Right cardiac atrium (tissue), 5 donors: ENCODE data around the gene KRTAP22-1. TPM values are rescaled to one million over a fixed set of nuclear protein-coding genes. Genes with fewer than 3 reads are reported as not detected.

Experiments used
- ATAC-seq, 2 donors: fragments of 200-7000 bp; cut with Tn5 transposase; one replicate each; pipeline versions ENCODE4 v1.8.0 to v1.9.1; 2020; ENCODE audit warnings: moderate library complexity in 2 of 2, mild to moderate bottlenecking in 1 of 2
- DNase-seq, 3 donors: peaks; one replicate each; pipeline ENCODE4 v3.0.0-alpha.2; 2020
- H3K27ac ChIP-seq: one replicate; pipeline ENCODE4 v1.5.1; 2013; ENCODE audit warnings: mild to moderate bottlenecking, low read length, control low read depth, moderate library complexity
- H3K27me3 ChIP-seq: one replicate; pipeline ENCODE4 v1.6.1; 2013; ENCODE audit not compliant: control insufficient read depth, insufficient read depth
- H3K4me1 ChIP-seq: one replicate; pipeline ENCODE4 v1.6.1; 2013; ENCODE audit warnings: low read length; ENCODE audit not compliant: control insufficient read depth, insufficient read depth
- H3K4me3 ChIP-seq: one replicate; pipeline ENCODE4 v1.5.1; 2013; ENCODE audit warnings: low read length, control low read depth
- H3K9me3 ChIP-seq: one replicate; pipeline ENCODE4 v1.6.1; 2013; ENCODE audit warnings: low read length; ENCODE audit not compliant: control insufficient read depth
- whole genome bisulfite sequencing: extraction: QIAGEN DNeasy Blood & Tissue Kit; methylation state at CpG from one replicate; pipeline ENCODE4 v1.1.7; 2013; 5-methylcytosine and 5-hydroxymethylcytosine counted together
- intact Hi-C, 4 donors: fragments of 100-400 bp; cut with DNase I; formaldehyde crosslinking; loops; one replicate each; pipeline versions ENCODE4 v1.11.0 to v1.14.0; 2022 to 2023
- polyA plus RNA-seq: library from polyadenylated mRNA; stranded (reverse); fragments of 200-250 nt; gene quantifications from one replicate; pipeline ENCODE4 v1.2.3, GENCODE V29; 2013
- total RNA-seq, 4 donors: library from RNA; stranded (reverse); fragmentation: NEBNext Ultra II Directional; extraction: Animal tissue kit (Norgen Biotek cat#: 25700); gene quantifications; one replicate each; pipeline ENCODE4 v1.2.1, GENCODE V29; 2021
- donor health status: healthy with polysubstance abuse.
- donor health status: DM: no; HTN: yes; CAD: no.
- donor health status: DM: no; HTN: no; CAD: no.
- donor health status: DM: no; HTN: yes; CAD: no; lungs with severe emphysema.
- donor health status: DM: yes; HTN: yes; CAD: no.

Gene KRTAP22-1
- total and polyA plus RNA-seq, 5 donors, result not detected

- no peak for ATAC-seq
Observed at GRCh38 chr21:30590297-30590696, 10.6 kb upstream of the KRTAP22-1 start, which contains the start of gene KRTAP22-2. KRTAP22-2 (minus strand) TSS chr21:30590397.

GRCh38 chr21:30592140-30592539, 8.7 kb upstream of the KRTAP22-1 start, which contains the start of gene KRTAP6-3:
KRTAP6-3 (plus strand) TSS chr21:30592440; CDS start chr21:30592446, 6 bp downstream.
- intact Hi-C loops, result no loop called here
- ATAC-seq (no peak), DNase-seq (no peak)
- Histone ChIP-seq H3K4me1 (no peaks in the 10 kb centered on the region), H3K27ac (no peak within 1 kb of the TSS), H3K4me3 (no peak within 1 kb of the TSS), H3K27me3 (no peaks in the 10 kb centered on the region), H3K9me3 (no peaks in the 10 kb centered on the region)
- 90% methylated on average over 4 of the region's 4 CpGs for WGBS

More at GRCh38 chr21:30590297-30590696, 10.6 kb upstream of the KRTAP22-1 start, which contains the start of gene KRTAP22-2:
- no peak within 1 kb of the TSS for H3K4me3 ChIP-seq
- no peaks in the 10 kb centered on the region for H3K27me3 ChIP-seq
- DNase-seq, result no peak
- H3K4me1 ChIP-seq, result no peaks in the 10 kb centered on the region
- intact Hi-C loops, result no loop called here
- H3K9me3 ChIP-seq, result no peaks in the 10 kb centered on the region
- no peak within 1 kb of the TSS for H3K27ac ChIP-seq

- WGBS, result 93% methylated on average over 6 of the region's 6 CpGs
- H3K4me1 ChIP-seq, result no peaks in the 10 kb centered on the region
Observed at GRCh38 chr21:30598802-30599201, 2.1 kb upstream of the KRTAP22-1 start, which contains the start of gene KRTAP6-2. KRTAP6-2 (minus strand) TSS chr21:30598902; CDS start chr21:30598874, 28 bp downstream.

GRCh38 chr21:30605968-30606367, 5.1 kb downstream of the KRTAP22-1 start:
- DNase-seq, result no peak
- 89% methylated on average over 2 of the region's 2 CpGs for WGBS
- Histone ChIP-seq H3K4me3 (no peak overlapping the region), H3K27ac (no peak overlapping the region), H3K9me3 (no peaks in the 10 kb centered on the region), H3K4me1 (no peaks in the 10 kb centered on the region), H3K27me3 (no peaks in the 10 kb centered on the region)
- ATAC-seq, result no peak
- intact Hi-C loops, result no loop called here

More at GRCh38 chr21:30598802-30599201, 2.1 kb upstream of the KRTAP22-1 start, which contains the start of gene KRTAP6-2:
- Histone ChIP-seq H3K4me3 (no peak within 1 kb of the TSS), H3K27me3 (no peaks in the 10 kb centered on the region), H3K9me3 (no peaks in the 10 kb centered on the region), H3K27ac (no peak within 1 kb of the TSS)
- DNase-seq (no peak), ATAC-seq (no peak)
- intact Hi-C loops, result no loop called here

- Histone ChIP-seq H3K4me3 (no peak overlapping the region), H3K27me3 (no peaks in the 10 kb centered on the region), H3K4me1 (no peaks in the 10 kb centered on the region), H3K9me3 (no peaks in the 10 kb centered on the region), H3K27ac (no peak overlapping the region)
- no peak for DNase-seq
- 76% methylated on average over 2 of the region's 2 CpGs for WGBS
- ATAC-seq, result no peak
- intact Hi-C loops, result no loop called here
Observed at GRCh38 chr21:30612132-30612531, 11.2 kb downstream of the KRTAP22-1 start.

GRCh38 chr21:30613836-30614235, 12.9 kb downstream of the KRTAP22-1 start, which contains the start of gene KRTAP6-1:
KRTAP6-1 (minus strand) TSS chr21:30613930; CDS start chr21:30613904, 26 bp downstream.
- DNase-seq, result no peak
- intact Hi-C loops, result no loop called here
- H3K9me3 ChIP-seq, result no peaks in the 10 kb centered on the region
- H3K27ac ChIP-seq, result no peak within 1 kb of the TSS
- no peaks in the 10 kb centered on the region for H3K27me3 ChIP-seq
- ATAC-seq, result no peak
- no peaks in the 10 kb centered on the region for H3K4me1 ChIP-seq
- 69% methylated on average over 2 of the region's 2 CpGs for WGBS
- no peak within 1 kb of the TSS for H3K4me3 ChIP-seq

- no peaks in the 10 kb centered on the region for H3K9me3 ChIP-seq
- intact Hi-C loops, result no loop called here
- no peak for ATAC-seq
Observed at GRCh38 chr21:30615199-30615598, 14.3 kb downstream of the KRTAP22-1 start.

GRCh38 chr21:30616125-30616524, 15.2 kb downstream of the KRTAP22-1 start, which contains the start of gene KRTAP20-1:
KRTAP20-1 (plus strand) TSS chr21:30616425; CDS start chr21:30616455, 30 bp downstream.
- intact Hi-C loops, result no loop called here
- 94% methylated on average over 2 of the region's 2 CpGs for WGBS
- Histone ChIP-seq H3K27ac (no peak within 1 kb of the TSS), H3K4me1 (no peaks in the 10 kb centered on the region), H3K9me3 (no peaks in the 10 kb centered on the region), H3K27me3 (no peaks in the 10 kb centered on the region), H3K4me3 (no peak within 1 kb of the TSS)
- ATAC-seq (no peak), DNase-seq (no peak)

More at GRCh38 chr21:30615199-30615598, 14.3 kb downstream of the KRTAP22-1 start:
- H3K4me1 ChIP-seq, result no peaks in the 10 kb centered on the region
- no peak overlapping the region for H3K4me3 ChIP-seq
- no peaks in the 10 kb centered on the region for H3K27me3 ChIP-seq
- no peak for DNase-seq
- H3K27ac ChIP-seq, result no peak overlapping the region

GRCh38 chr21:30620080-30620479, 19.2 kb downstream of the KRTAP22-1 start:
- DNase-seq (no peak), ATAC-seq (no peak)
- no peaks in the 10 kb centered on the region for H3K9me3 ChIP-seq
- H3K4me3 ChIP-seq, result no peak overlapping the region
- no peaks in the 10 kb centered on the region for H3K4me1 ChIP-seq
- no peaks in the 10 kb centered on the region for H3K27me3 ChIP-seq
- intact Hi-C loops, result no loop called here
- H3K27ac ChIP-seq, result no peak overlapping the region

- DNase-seq (peak in 1 of 3 donors; percentile 7), ATAC-seq (no peak)
- Histone ChIP-seq H3K4me1 (no peaks in the 10 kb centered on the region), H3K4me3 (no peak within 1 kb of the TSS), H3K9me3 (no peaks in the 10 kb centered on the region), H3K27ac (no peak within 1 kb of the TSS), H3K27me3 (no peaks in the 10 kb centered on the region)
- intact Hi-C loops, result no loop called here
- WGBS, result 84% methylated on average over 3 of the region's 3 CpGs
Observed at GRCh38 chr21:30620522-30620921, 19.6 kb downstream of the KRTAP22-1 start, which contains the start of gene KRTAP20-4. KRTAP20-4 (plus strand) TSS chr21:30620627.

GRCh38 chr21:30623362-30623761, 22.5 kb downstream of the KRTAP22-1 start:
- no peak for ATAC-seq
- H3K4me1 ChIP-seq, result no peaks in the 10 kb centered on the region
- H3K4me3 ChIP-seq, result no peak overlapping the region
- DNase-seq, result no peak
- H3K27me3 ChIP-seq, result no peaks in the 10 kb centered on the region
- 86% methylated on average over 3 of the region's 3 CpGs for WGBS
- intact Hi-C loops, result no loop called here
- H3K9me3 ChIP-seq, result no peaks in the 10 kb centered on the region
- H3K27ac ChIP-seq, result no peak overlapping the region
